Liver (tissue), 3 donors: ENCODE measurements around the gene MAP7D3.

ENCODE experiments used
- HNF4A ChIP-seq, 2 donors: conservative IDR thresholded peaks; 2 replicates each; pipeline ENCODE4 v1.6.1; 2016; ENCODE audit warnings: antibody characterized with exemption in 2 of 2, mild to moderate bottlenecking in 2 of 2
- RAD21 ChIP-seq, 2 donors: IDR thresholded peaks; 2 replicates each; pipeline ENCODE4 v1.6.1; 2016; ENCODE audit warnings: antibody characterized with exemption in 2 of 2, mild to moderate bottlenecking in 2 of 2
- TF ChIP-seq, protein P1 (sequence below): fragments of 150-350 bp; IDR thresholded peaks from 2 replicates; pipeline ENCODE4 v1.5.1; 2017; ENCODE audit warnings: improper control_type of control experiment, low read depth, low read length; ENCODE audit not compliant: missing input control
- donor health status: healthy.
- donor health status: healthy.

- TF ChIP-seq, protein P1, sequence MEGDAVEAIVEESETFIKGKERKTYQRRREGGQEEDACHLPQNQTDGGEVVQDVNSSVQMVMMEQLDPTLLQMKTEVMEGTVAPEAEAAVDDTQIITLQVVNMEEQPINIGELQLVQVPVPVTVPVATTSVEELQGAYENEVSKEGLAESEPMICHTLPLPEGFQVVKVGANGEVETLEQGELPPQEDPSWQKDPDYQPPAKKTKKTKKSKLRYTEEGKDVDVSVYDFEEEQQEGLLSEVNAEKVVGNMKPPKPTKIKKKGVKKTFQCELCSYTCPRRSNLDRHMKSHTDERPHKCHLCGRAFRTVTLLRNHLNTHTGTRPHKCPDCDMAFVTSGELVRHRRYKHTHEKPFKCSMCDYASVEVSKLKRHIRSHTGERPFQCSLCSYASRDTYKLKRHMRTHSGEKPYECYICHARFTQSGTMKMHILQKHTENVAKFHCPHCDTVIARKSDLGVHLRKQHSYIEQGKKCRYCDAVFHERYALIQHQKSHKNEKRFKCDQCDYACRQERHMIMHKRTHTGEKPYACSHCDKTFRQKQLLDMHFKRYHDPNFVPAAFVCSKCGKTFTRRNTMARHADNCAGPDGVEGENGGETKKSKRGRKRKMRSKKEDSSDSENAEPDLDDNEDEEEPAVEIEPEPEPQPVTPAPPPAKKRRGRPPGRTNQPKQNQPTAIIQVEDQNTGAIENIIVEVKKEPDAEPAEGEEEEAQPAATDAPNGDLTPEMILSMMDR = no peak
- TF ChIP-seq HNF4A (conservative IDR thresholded peaks at IDR 0.05) = no peak
- TF ChIP-seq RAD21 (IDR thresholded peaks at IDR 0.05) = no peak
These were observed 52.4 kb downstream of the MAP7D3 start for GRCh38 chrX:136198678-136199243.
